ENCODE data around the gene NMNAT2. TPM values are rescaled to one million over a fixed set of nuclear protein-coding genes. Genes with fewer than 3 reads are reported as not detected.

Gene NMNAT2
- polyA plus RNA-seq, 2 donors: 0.06 to 0.12 TPM

DNA sequence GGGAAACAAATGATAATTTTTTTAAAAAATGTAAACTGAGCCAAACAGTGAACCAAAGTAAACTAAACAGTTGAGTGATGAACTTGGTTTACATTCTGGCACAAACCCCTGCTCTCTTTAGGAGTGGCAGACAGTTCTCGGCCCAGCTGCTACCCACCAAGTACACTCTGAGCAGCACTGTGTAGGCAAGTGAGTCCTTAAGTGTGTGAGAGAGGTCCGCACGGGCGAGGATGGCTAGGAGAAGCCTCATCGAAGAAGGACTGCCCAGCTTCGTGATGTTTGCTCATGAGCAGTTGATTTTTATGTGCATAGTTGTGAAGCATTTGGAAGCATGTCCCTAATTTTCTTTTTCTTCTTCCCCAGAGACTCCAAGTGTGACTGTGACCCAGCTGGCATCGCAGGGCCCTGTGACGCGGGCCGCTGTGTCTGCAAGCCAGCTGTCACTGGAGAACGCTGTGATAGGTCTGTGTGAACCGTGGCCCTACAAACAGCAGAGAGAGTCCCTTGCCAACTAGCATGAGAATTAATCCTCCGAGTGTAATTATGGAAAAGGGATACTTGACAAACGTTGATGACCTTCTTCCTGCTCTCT lies 200.1 kb downstream of the NMNAT2 start:
- Histone ChIP-seq H3K9me3 (ENCODE audit: control insufficient read depth in 2 of 2, insufficient read depth in 1 of 2, low read depth in 1 of 2, low read length in 1 of 2) (no peaks in the 10 kb centered on the region), H3K4me1 (ENCODE audit: control insufficient read depth in 2 of 2, insufficient read depth in 2 of 2, low read length in 1 of 2) (peaks cover 0 to 6% of the 10 kb centered on the region in 2 donors), H3K36me3 (ENCODE audit: control insufficient read depth in 2 of 2, insufficient read depth in 2 of 2, low read length in 1 of 2) (no peaks in the 10 kb centered on the region), H3K27ac (ENCODE audit: low read depth in 2 of 2, low read length in 1 of 2) (peak overlapping the region; percentile 70 to 81), H3K4me3 (ENCODE audit: low read depth in 1 of 2, low read length in 2 of 2) (no peak overlapping the region), H3K27me3 (ENCODE audit: control insufficient read depth in 1 of 2, insufficient read depth in 2 of 2, low read length in 2 of 2) (no peaks in the 10 kb centered on the region)
- WGBS, 2 donors: 49 to 61% methylated on average over 14 of the region's 14 CpGs

GRCh38 chr1:183215936-183216335 lies 202.2 kb downstream of the NMNAT2 start:
- H3K4me1 ChIP-seq (ENCODE audit: control insufficient read depth in 2 of 2, insufficient read depth in 2 of 2, low read length in 1 of 2): peaks cover 0 to 6% of the 10 kb centered on the region in 2 donors
- no peak overlapping the region for H3K4me3 ChIP-seq (ENCODE audit: low read depth in 1 of 2, low read length in 2 of 2)
- H3K36me3 ChIP-seq (ENCODE audit: control insufficient read depth in 2 of 2, insufficient read depth in 2 of 2, low read length in 1 of 2): no peaks in the 10 kb centered on the region
- 94 to 98% methylated on average over 4 of the region's 4 CpGs for WGBS, 2 donors
- H3K27me3 ChIP-seq (ENCODE audit: control insufficient read depth in 1 of 2, insufficient read depth in 2 of 2, low read length in 2 of 2): no peaks in the 10 kb centered on the region
- H3K27ac ChIP-seq (ENCODE audit: low read depth in 2 of 2, low read length in 1 of 2): no peak overlapping the region
- H3K9me3 ChIP-seq (ENCODE audit: control insufficient read depth in 2 of 2, insufficient read depth in 1 of 2, low read depth in 1 of 2, low read length in 1 of 2): no peaks in the 10 kb centered on the region

DNA sequence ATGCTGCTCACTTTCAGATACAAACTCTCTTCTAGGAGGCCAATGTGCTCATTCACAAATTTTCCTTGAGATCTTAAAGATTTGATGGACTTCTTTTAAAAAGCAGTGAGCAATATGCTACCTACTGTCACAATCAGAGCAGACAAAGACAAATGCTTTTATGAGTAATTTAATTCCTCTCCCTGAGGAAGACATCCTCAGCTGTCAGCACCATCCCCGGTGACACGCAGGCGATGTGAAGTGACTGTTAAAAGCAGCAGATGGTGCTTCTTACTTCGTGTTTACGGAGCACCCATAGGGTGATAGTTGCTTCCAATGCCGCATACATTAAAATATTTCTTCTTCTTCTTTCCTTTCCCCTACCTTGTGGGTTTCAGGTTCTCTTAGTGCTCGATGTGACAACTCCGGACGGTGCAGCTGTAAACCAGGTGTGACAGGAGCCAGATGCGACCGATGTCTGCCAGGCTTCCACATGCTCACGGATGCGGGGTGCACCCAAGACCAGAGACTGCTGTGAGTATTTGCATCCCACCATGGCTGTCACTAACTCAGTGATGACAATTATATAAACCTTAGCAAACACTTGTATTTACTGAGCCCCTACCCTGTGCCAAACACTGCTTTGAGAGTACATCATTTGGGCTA lies 203.0 kb downstream of the NMNAT2 start:
- no peaks in the 10 kb centered on the region for H3K27me3 ChIP-seq (ENCODE audit: control insufficient read depth in 1 of 2, insufficient read depth in 2 of 2, low read length in 2 of 2)
- WGBS, 2 donors: 85 to 86% methylated on average over 13 of the region's 13 CpGs
- H3K9me3 ChIP-seq (ENCODE audit: control insufficient read depth in 2 of 2, insufficient read depth in 1 of 2, low read depth in 1 of 2, low read length in 1 of 2): no peaks in the 10 kb centered on the region
- H3K4me3 ChIP-seq (ENCODE audit: low read depth in 1 of 2, low read length in 2 of 2): no peak overlapping the region
- no peak overlapping the region for H3K27ac ChIP-seq (ENCODE audit: low read depth in 2 of 2, low read length in 1 of 2)
- H3K4me1 ChIP-seq (ENCODE audit: control insufficient read depth in 2 of 2, insufficient read depth in 2 of 2, low read length in 1 of 2): peaks cover 0 to 6% of the 10 kb centered on the region in 2 donors
- H3K36me3 ChIP-seq (ENCODE audit: control insufficient read depth in 2 of 2, insufficient read depth in 2 of 2, low read length in 1 of 2): no peaks in the 10 kb centered on the region

GRCh38 chr1:183214021-183214970 lies 203.9 kb downstream of the NMNAT2 start:
- Histone ChIP-seq H3K4me1 (ENCODE audit: control insufficient read depth in 2 of 2, insufficient read depth in 2 of 2, low read length in 1 of 2) (peaks cover 0 to 6% of the 10 kb centered on the region in 2 donors), H3K9me3 (ENCODE audit: control insufficient read depth in 2 of 2, insufficient read depth in 1 of 2, low read depth in 1 of 2, low read length in 1 of 2) (no peaks in the 10 kb centered on the region), H3K27me3 (ENCODE audit: control insufficient read depth in 1 of 2, insufficient read depth in 2 of 2, low read length in 2 of 2) (no peaks in the 10 kb centered on the region), H3K27ac (ENCODE audit: low read depth in 2 of 2, low read length in 1 of 2) (no peak overlapping the region), H3K4me3 (ENCODE audit: low read depth in 1 of 2, low read length in 2 of 2) (no peak overlapping the region), H3K36me3 (ENCODE audit: control insufficient read depth in 2 of 2, insufficient read depth in 2 of 2, low read length in 1 of 2) (no peaks in the 10 kb centered on the region)
- 88 to 92% methylated on average over 5 of the region's 5 CpGs for WGBS, 2 donors

DNA sequence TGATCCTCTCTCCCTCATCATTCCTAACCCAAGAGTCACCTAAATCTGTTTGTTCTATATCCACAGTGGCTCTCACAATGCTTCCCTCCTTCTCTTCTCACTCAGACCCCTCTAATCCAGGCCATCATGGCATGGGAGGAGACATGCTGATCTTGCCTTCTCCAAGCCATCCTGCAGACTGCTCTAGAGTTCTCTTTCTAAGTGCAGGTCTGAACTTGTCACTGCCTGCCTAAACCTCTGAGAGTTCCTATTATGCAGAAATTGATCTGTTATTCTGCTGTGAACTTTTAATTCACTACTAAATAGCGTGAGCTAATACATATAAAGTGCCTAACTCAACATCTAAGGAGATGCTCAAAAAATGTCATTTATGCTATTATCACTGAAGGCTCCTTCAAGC lies 205.3 kb downstream of the NMNAT2 start:
- Histone ChIP-seq H3K4me1 (ENCODE audit: control insufficient read depth in 2 of 2, insufficient read depth in 2 of 2, low read length in 1 of 2) (no peaks in the 10 kb centered on the region), H3K9me3 (ENCODE audit: control insufficient read depth in 2 of 2, insufficient read depth in 1 of 2, low read depth in 1 of 2, low read length in 1 of 2) (no peaks in the 10 kb centered on the region), H3K36me3 (ENCODE audit: control insufficient read depth in 2 of 2, insufficient read depth in 2 of 2, low read length in 1 of 2) (no peaks in the 10 kb centered on the region), H3K27me3 (ENCODE audit: control insufficient read depth in 1 of 2, insufficient read depth in 2 of 2, low read length in 2 of 2) (no peaks in the 10 kb centered on the region), H3K4me3 (ENCODE audit: low read depth in 1 of 2, low read length in 2 of 2) (no peak overlapping the region), H3K27ac (ENCODE audit: low read depth in 2 of 2, low read length in 1 of 2) (no peak overlapping the region)
- 50 to 73% methylated on average over 1 of the region's 1 CpG for WGBS, 2 donors

- no peaks in the 10 kb centered on the region for H3K4me1 ChIP-seq (ENCODE audit: control insufficient read depth in 2 of 2, insufficient read depth in 2 of 2, low read length in 1 of 2)
Measured at GRCh38 chr1:183210681-183211080, 207.5 kb downstream of the NMNAT2 start.

DNA sequence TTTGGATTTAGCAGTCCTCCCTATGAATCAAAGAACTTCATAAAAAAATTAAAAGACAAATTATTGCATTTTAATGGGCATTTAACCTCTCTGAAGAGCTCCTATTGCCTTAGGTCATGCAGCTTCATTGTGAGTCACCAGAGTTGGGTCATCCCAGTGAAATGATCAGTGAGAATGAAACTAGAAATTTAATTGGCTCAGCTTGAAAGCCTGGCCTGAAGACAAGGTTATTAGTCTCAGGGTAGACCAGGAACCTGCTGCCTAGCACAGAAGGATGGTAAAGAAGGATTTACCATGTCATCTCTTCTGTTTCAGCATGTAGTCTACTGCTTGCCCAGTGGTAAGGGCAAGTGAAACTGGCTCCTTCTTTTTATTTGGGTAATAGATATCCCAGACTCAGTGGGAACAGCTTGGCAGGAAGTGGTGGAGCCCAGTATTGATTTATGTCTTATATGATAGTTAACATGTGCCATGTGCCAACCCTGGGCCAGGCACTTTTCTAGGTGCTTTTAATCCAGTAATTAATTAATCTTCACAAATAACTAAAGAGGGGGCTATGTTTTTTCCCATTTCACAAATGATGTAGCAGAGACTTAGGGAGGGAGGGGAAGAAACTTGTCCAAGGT lies 208.5 kb downstream of the NMNAT2 start:
- no peaks in the 10 kb centered on the region for H3K9me3 ChIP-seq (ENCODE audit: control insufficient read depth in 2 of 2, insufficient read depth in 1 of 2, low read depth in 1 of 2, low read length in 1 of 2)
- no peak overlapping the region for H3K4me3 ChIP-seq (ENCODE audit: low read depth in 1 of 2, low read length in 2 of 2)
- H3K27me3 ChIP-seq (ENCODE audit: control insufficient read depth in 1 of 2, insufficient read depth in 2 of 2, low read length in 2 of 2): no peaks in the 10 kb centered on the region
- H3K27ac ChIP-seq (ENCODE audit: low read depth in 2 of 2, low read length in 1 of 2): no peak overlapping the region
- no peaks in the 10 kb centered on the region for H3K4me1 ChIP-seq (ENCODE audit: control insufficient read depth in 2 of 2, insufficient read depth in 2 of 2, low read length in 1 of 2)
- H3K36me3 ChIP-seq (ENCODE audit: control insufficient read depth in 2 of 2, insufficient read depth in 2 of 2, low read length in 1 of 2): no peaks in the 10 kb centered on the region

More at GRCh38 chr1:183210681-183211080, 207.5 kb downstream of the NMNAT2 start:
- Histone ChIP-seq H3K4me3 (ENCODE audit: low read depth in 1 of 2, low read length in 2 of 2) (no peak overlapping the region), H3K9me3 (ENCODE audit: control insufficient read depth in 2 of 2, insufficient read depth in 1 of 2, low read depth in 1 of 2, low read length in 1 of 2) (no peaks in the 10 kb centered on the region), H3K27ac (ENCODE audit: low read depth in 2 of 2, low read length in 1 of 2) (no peak overlapping the region), H3K36me3 (ENCODE audit: control insufficient read depth in 2 of 2, insufficient read depth in 2 of 2, low read length in 1 of 2) (no peaks in the 10 kb centered on the region), H3K27me3 (ENCODE audit: control insufficient read depth in 1 of 2, insufficient read depth in 2 of 2, low read length in 2 of 2) (no peaks in the 10 kb centered on the region)

GRCh38 chr1:183206538-183207122 lies 211.6 kb downstream of the NMNAT2 start:
- 85 to 92% methylated on average over 6 of the region's 6 CpGs for WGBS, 2 donors
- Histone ChIP-seq H3K36me3 (ENCODE audit: control insufficient read depth in 2 of 2, insufficient read depth in 2 of 2, low read length in 1 of 2) (no peaks in the 10 kb centered on the region), H3K9me3 (ENCODE audit: control insufficient read depth in 2 of 2, insufficient read depth in 1 of 2, low read depth in 1 of 2, low read length in 1 of 2) (no peaks in the 10 kb centered on the region), H3K27me3 (ENCODE audit: control insufficient read depth in 1 of 2, insufficient read depth in 2 of 2, low read length in 2 of 2) (no peaks in the 10 kb centered on the region), H3K4me3 (ENCODE audit: low read depth in 1 of 2, low read length in 2 of 2) (no peak overlapping the region), H3K4me1 (ENCODE audit: control insufficient read depth in 2 of 2, insufficient read depth in 2 of 2, low read length in 1 of 2) (no peaks in the 10 kb centered on the region), H3K27ac (ENCODE audit: low read depth in 2 of 2, low read length in 1 of 2) (no peak overlapping the region)

- WGBS, 2 donors: 38 to 50% methylated on average over 3 of the region's 3 CpGs
- Histone ChIP-seq H3K27ac (ENCODE audit: low read depth in 2 of 2, low read length in 1 of 2) (peak overlapping the region; percentile 7 to 20), H3K9me3 (ENCODE audit: control insufficient read depth in 2 of 2, insufficient read depth in 1 of 2, low read depth in 1 of 2, low read length in 1 of 2) (no peaks in the 10 kb centered on the region), H3K36me3 (ENCODE audit: control insufficient read depth in 2 of 2, insufficient read depth in 2 of 2, low read length in 1 of 2) (no peaks in the 10 kb centered on the region), H3K4me3 (ENCODE audit: low read depth in 1 of 2, low read length in 2 of 2) (no peak overlapping the region), H3K27me3 (ENCODE audit: control insufficient read depth in 1 of 2, insufficient read depth in 2 of 2, low read length in 2 of 2) (no peaks in the 10 kb centered on the region), H3K4me1 (ENCODE audit: control insufficient read depth in 2 of 2, insufficient read depth in 2 of 2, low read length in 1 of 2) (no peaks in the 10 kb centered on the region)
Measured at GRCh38 chr1:183205196-183205781, 212.9 kb downstream of the NMNAT2 start.
